H9 (cell line): Measurements from ENCODE around the gene CORO1C. TPM values are rescaled to one million over a fixed set of nuclear protein-coding genes. Genes with fewer than 3 reads are reported as not detected.

Source experiments
- DNase-seq: peaks from one replicate; pipeline ENCODE4 v3.0.0-alpha.2; 2017
- H2AFZ ChIP-seq: one replicate; pipeline ENCODE4 v1.6.1; 2013; ENCODE audit warnings: mild to moderate bottlenecking, low read length, control low read depth, moderate library complexity
- H2AK5ac ChIP-seq: 2 replicates; pipeline ENCODE4 v1.6.1; 2013; ENCODE audit warnings: low read length, control low read depth, mixed read lengths; ENCODE audit not compliant: insufficient read length
- H2BK120ac ChIP-seq: one replicate; pipeline ENCODE4 v1.6.1; 2013; ENCODE audit warnings: low read depth, mild to moderate bottlenecking, low read length, control low read depth, inconsistent platforms; ENCODE audit not compliant: poor library complexity, severe bottlenecking
- H2BK12ac ChIP-seq: 2 replicates; pipeline ENCODE4 v1.6.1; 2013; ENCODE audit warnings: low read length, control low read depth, mixed read lengths, low read depth; ENCODE audit not compliant: insufficient read length
- H2BK15ac ChIP-seq: 2 replicates; pipeline ENCODE4 v1.6.1; 2013; ENCODE audit warnings: low read depth, low read length, control low read depth
- H2BK20ac ChIP-seq: one replicate; pipeline ENCODE4 v1.6.1; 2013; ENCODE audit warnings: low read depth, mild to moderate bottlenecking, low read length, control low read depth, inconsistent platforms; ENCODE audit not compliant: poor library complexity, severe bottlenecking
- H2BK5ac ChIP-seq: 2 replicates; pipeline ENCODE4 v1.6.1; 2013; ENCODE audit warnings: low read length, control low read depth, mixed read lengths; ENCODE audit not compliant: insufficient read length
- H3K14ac ChIP-seq: 2 replicates; pipeline ENCODE4 v1.6.1; 2013; ENCODE audit warnings: low read length, control low read depth; ENCODE audit not compliant: insufficient read depth
- H3K18ac ChIP-seq: 2 replicates; pipeline ENCODE4 v1.6.1; 2013; ENCODE audit warnings: low read depth, mild to moderate bottlenecking, mixed read lengths, low read length, control low read depth; ENCODE audit not compliant: insufficient read length
- H3K23ac ChIP-seq: 2 replicates; pipeline ENCODE4 v1.6.1; 2013; ENCODE audit warnings: low read length, control low read depth, mixed read lengths, low read depth; ENCODE audit not compliant: insufficient read length
- H3K23me2 ChIP-seq: 2 replicates; pipeline ENCODE4 v1.6.1; 2013; ENCODE audit warnings: low read depth, mild to moderate bottlenecking, mixed read lengths, low read length, control low read depth; ENCODE audit not compliant: insufficient read length, poor library complexity, severe bottlenecking
- H3K27ac ChIP-seq: 2 replicates; pipeline ENCODE4 v1.5.1; 2013; ENCODE audit warnings: low read length, control low read depth, mixed read lengths, low read depth; ENCODE audit not compliant: insufficient read length
- H3K27me3 ChIP-seq: 2 replicates; pipeline ENCODE4 v1.6.1; 2013; ENCODE audit warnings: low read length, control low read depth, inconsistent platforms; ENCODE audit not compliant: insufficient read depth
- H3K4ac ChIP-seq: 2 replicates; pipeline ENCODE4 v1.6.1; 2013; ENCODE audit warnings: low read depth, mild to moderate bottlenecking, control low read depth, inconsistent platforms, low read length, moderate library complexity
- H3K4me1 ChIP-seq: 2 replicates; pipeline ENCODE4 v1.6.1; 2013; ENCODE audit warnings: low read length, control low read depth, inconsistent platforms; ENCODE audit not compliant: insufficient read depth
- H3K4me2 ChIP-seq: 2 replicates; pipeline ENCODE4 v1.6.1; 2013; ENCODE audit warnings: low read length, control low read depth, mixed read lengths; ENCODE audit not compliant: insufficient read length, insufficient read depth
- H3K56ac ChIP-seq: 2 replicates; pipeline ENCODE4 v1.6.1; 2013; ENCODE audit warnings: low read depth, mild to moderate bottlenecking, mixed read lengths, low read length, control low read depth; ENCODE audit not compliant: insufficient read length
- H3K79me1 ChIP-seq: 2 replicates; pipeline ENCODE4 v1.6.1; 2013; ENCODE audit warnings: low read depth, mild to moderate bottlenecking, moderate library complexity, low read length, control low read depth, inconsistent platforms; ENCODE audit not compliant: insufficient read depth, poor library complexity, severe bottlenecking
- H3K79me2 ChIP-seq: 2 replicates; pipeline ENCODE4 v1.6.1; 2013; ENCODE audit warnings: low read length, control low read depth, inconsistent platforms; ENCODE audit not compliant: insufficient read depth
- H3K9ac ChIP-seq: 2 replicates; pipeline ENCODE4 v1.6.1; 2013; ENCODE audit warnings: low read length, control low read depth, mixed read lengths; ENCODE audit not compliant: insufficient read length; ENCODE audit errors: extremely low read depth
- H3K9me3 ChIP-seq: one replicate; pipeline ENCODE4 v1.6.1; 2013; ENCODE audit warnings: low read depth, low read length, inconsistent platforms; ENCODE audit not compliant: control insufficient read depth
- H3T11ph ChIP-seq: one replicate; pipeline ENCODE4 v1.6.1; 2013; ENCODE audit warnings: mild to moderate bottlenecking, low read length, control low read depth, inconsistent platforms
- H4K20me1 ChIP-seq: one replicate; pipeline ENCODE4 v1.6.1; 2013; ENCODE audit not compliant: control insufficient read depth, insufficient read length, insufficient read depth
- H4K5ac ChIP-seq: 2 replicates; pipeline ENCODE4 v1.6.1; 2013; ENCODE audit warnings: low read depth, mild to moderate bottlenecking, mixed read lengths, low read length, control low read depth; ENCODE audit not compliant: insufficient read length
- H4K8ac ChIP-seq: replicated peaks from 2 replicates; pipeline ENCODE4 v1.6.1; 2013; ENCODE audit warnings: low read length, control low read depth, mixed read lengths, low read depth; ENCODE audit not compliant: insufficient read length
- H4K91ac ChIP-seq: 2 replicates; pipeline ENCODE4 v1.6.1; 2013; ENCODE audit warnings: low read depth, mild to moderate bottlenecking, moderate library complexity, mixed read lengths, low read length, control low read depth; ENCODE audit not compliant: insufficient read length
- H3K27ac Mint-ChIP-seq, 3 experiments: 2 replicates in 2 of 3; 3 replicates in 1 of 3; pipeline ENCODE4 v1.8.0; 2020 to 2021; ENCODE audit warnings: mixed read lengths in 3 of 3, mild to moderate bottlenecking in 1 of 3, moderate library complexity in 1 of 3
- H3K27me3 Mint-ChIP-seq: 2 replicates; pipeline ENCODE4 v1.8.0; 2021; ENCODE audit warnings: low read depth, mild to moderate bottlenecking, moderate library complexity, mixed read lengths
- H3K36me3 Mint-ChIP-seq, 3 experiments: 2 replicates in 2 of 3; 3 replicates in 1 of 3; pipeline ENCODE4 v1.8.0; 2020 to 2021; ENCODE audit warnings: low read depth in 3 of 3, mixed read lengths in 3 of 3; ENCODE audit not compliant: insufficient read depth in 1 of 3
- H3K4me1 Mint-ChIP-seq, 2 experiments: 2 replicates each; pipeline ENCODE4 v1.8.0; 2020; ENCODE audit warnings: mixed read lengths in 2 of 2
- H3K4me3 Mint-ChIP-seq, 2 experiments: 2 replicates in 1 of 2; 3 replicates in 1 of 2; pipeline ENCODE4 v1.8.0; 2020 to 2021; ENCODE audit warnings: mild to moderate bottlenecking in 2 of 2, mixed read lengths in 2 of 2, moderate library complexity in 1 of 2
- H3K9me3 Mint-ChIP-seq, 2 experiments: 2 replicates in 1 of 2; 3 replicates in 1 of 2; pipeline ENCODE4 v1.8.0; 2020; ENCODE audit warnings: mild to moderate bottlenecking in 2 of 2, mixed read lengths in 2 of 2, moderate library complexity in 1 of 2
- WGBS: extraction: QIAGEN DNeasy Blood & Tissue Kit; methylation state at CpG from one replicate; pipeline ENCODE4 v1.1.7; 2013; ENCODE audit warnings: missing lambda C conversion rate, low lambda C conversion rate, mixed read lengths; ENCODE audit not compliant: insufficient read length; ENCODE audit errors: extremely low coverage; 5-methylcytosine and 5-hydroxymethylcytosine counted together
- total RNA-seq: library from RNA; stranded (reverse); gene quantifications from 2 replicates; pipeline ENCODE4 v1.2.1, GENCODE V29; 2021
- TF ChIP-seq, protein P1 (sequence below): fragments of 200-600 bp; sonication (generic); conservative IDR thresholded peaks from 3 replicates; pipeline ENCODE4 v1.8.0; 2021; ENCODE audit warnings: antibody characterized with exemption, mild to moderate bottlenecking

The CORO1C gene
- total RNA-seq, 1 experiment from 2014 or later: 154 TPM

DNA sequence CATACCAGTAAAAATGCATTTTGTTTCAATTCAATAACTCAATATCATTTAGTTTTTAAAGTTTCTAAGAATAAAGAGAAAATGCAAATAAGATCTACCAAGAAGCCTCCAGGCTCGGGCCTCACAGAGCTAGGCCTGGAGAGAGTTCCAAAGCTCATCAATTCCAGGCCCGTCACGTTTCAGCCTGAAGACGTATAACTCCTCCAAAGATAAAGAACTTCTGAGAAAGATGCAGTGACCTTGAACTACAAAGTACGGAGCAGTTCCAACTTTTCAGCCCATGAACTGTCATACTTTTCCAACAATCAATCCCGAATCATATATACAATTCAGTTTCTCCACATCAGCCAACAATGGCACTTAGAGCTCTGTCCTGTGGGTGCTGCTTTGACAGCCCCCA lies 17.8 kb downstream of the CORO1C start:
- Histone ChIP-seq H2BK20ac (no peak overlapping the region), H3K79me2 (peaks cover 10% of the 10 kb centered on the region; the same call in 1 of the 2 replicates), H3K4ac (no peak overlapping the region), H3K27ac (no peak overlapping the region), H2BK5ac (no peak overlapping the region), H3K4me1 (peaks cover 5% of the 10 kb centered on the region; the same call in 1 of the 2 replicates), H3K56ac (no peak overlapping the region), H3K23ac (no peak overlapping the region), H4K91ac (no peak overlapping the region), H3K79me1 (peaks cover 6% of the 10 kb centered on the region), H3K27me3 (no peaks in the 10 kb centered on the region), H4K5ac (no peak overlapping the region), H3K14ac (no peak overlapping the region), H3T11ph (no peak overlapping the region), H2AFZ (no peak overlapping the region), H3K18ac (no peak overlapping the region), H4K8ac (no peak overlapping the region), H4K20me1 (no peaks in the 10 kb centered on the region), H2BK12ac (no peak overlapping the region), H2AK5ac (no peak overlapping the region), H3K23me2 (no peaks in the 10 kb centered on the region), H2BK15ac (no peak overlapping the region), H3K9ac (no peak overlapping the region), H3K9me3 (no peaks in the 10 kb centered on the region), H3K4me2 (no peak overlapping the region), H2BK120ac (no peak overlapping the region)
- no peak for DNase-seq
- H3K9me3 Mint-ChIP-seq: no peaks in the 10 kb centered on the region
- H3K4me3 Mint-ChIP-seq: no peak overlapping the region
- peak overlapping the region in 1 of 3 experiments; percentile 64; a peak in 3 of 7 replicates for H3K27ac Mint-ChIP-seq
- WGBS: no CpG with 5 or more reads among the region's 6 CpGs
- H3K4me1 Mint-ChIP-seq: peaks cover 44 to 49% of the 10 kb centered on the region in 2 experiments
- TF ChIP-seq, protein P1, sequence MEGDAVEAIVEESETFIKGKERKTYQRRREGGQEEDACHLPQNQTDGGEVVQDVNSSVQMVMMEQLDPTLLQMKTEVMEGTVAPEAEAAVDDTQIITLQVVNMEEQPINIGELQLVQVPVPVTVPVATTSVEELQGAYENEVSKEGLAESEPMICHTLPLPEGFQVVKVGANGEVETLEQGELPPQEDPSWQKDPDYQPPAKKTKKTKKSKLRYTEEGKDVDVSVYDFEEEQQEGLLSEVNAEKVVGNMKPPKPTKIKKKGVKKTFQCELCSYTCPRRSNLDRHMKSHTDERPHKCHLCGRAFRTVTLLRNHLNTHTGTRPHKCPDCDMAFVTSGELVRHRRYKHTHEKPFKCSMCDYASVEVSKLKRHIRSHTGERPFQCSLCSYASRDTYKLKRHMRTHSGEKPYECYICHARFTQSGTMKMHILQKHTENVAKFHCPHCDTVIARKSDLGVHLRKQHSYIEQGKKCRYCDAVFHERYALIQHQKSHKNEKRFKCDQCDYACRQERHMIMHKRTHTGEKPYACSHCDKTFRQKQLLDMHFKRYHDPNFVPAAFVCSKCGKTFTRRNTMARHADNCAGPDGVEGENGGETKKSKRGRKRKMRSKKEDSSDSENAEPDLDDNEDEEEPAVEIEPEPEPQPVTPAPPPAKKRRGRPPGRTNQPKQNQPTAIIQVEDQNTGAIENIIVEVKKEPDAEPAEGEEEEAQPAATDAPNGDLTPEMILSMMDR: no peak
- H3K27me3 Mint-ChIP-seq: no peaks in the 10 kb centered on the region
- peaks cover 0 to 9% (median 8%) of the 10 kb centered on the region in 3 experiments; a peak in 4 of 7 replicates for H3K36me3 Mint-ChIP-seq
